ENCODE results near the gene NPAS3.

Gene NPAS3

DNA sequence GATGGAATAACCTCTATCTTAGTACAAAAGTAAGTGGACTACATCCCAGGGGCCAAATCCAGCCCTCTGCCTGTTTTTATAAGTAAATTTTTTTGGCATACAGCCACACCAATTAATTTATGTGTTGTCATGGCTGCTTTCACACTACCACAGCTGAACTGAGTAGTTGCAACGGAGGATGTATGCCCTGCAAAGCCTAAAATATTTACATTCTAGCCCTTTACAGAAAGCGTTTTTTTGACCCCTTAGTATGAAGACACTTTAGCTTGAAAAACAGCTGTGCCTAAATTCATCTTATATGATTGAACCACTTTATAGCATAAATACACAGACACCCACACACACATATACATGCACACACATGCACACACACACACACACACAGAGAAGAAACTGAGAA lies 510.6 kb downstream of the NPAS3 start:
- DNase-seq (ENCODE audit: low spot score) = no peak

GRCh38 chr14:33449703-33450395 lies 511.2 kb downstream of the NPAS3 start:
- DNase-seq (ENCODE audit: low spot score) = no peak

DNA sequence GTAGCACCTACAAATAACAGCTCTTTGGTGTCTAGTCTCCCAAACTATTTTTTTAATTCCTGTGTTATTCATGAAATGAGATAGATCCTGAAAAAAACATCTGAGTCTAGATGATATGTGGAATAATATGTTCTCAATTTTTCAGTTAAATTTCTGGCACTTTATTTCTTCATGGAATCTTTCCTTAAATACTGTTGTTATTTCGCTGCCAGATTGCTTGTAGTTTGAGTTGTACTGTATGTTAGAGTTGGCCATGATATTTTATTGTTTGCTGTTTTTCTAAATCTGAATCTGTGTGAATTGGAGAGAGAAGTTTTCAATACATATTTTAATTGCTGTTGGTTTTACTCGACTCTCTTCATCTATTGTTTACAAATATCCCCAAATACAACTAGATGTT lies 511.7 kb downstream of the NPAS3 start:
- no peak for DNase-seq (ENCODE audit: low spot score)

GRCh38 chr14:33451211-33451610 lies 512.5 kb downstream of the NPAS3 start:
- DNase-seq (ENCODE audit: low spot score) = no peak

GRCh38 chr14:33452995-33453394 lies 514.3 kb downstream of the NPAS3 start:
- no peak for DNase-seq (ENCODE audit: low spot score)

DNA sequence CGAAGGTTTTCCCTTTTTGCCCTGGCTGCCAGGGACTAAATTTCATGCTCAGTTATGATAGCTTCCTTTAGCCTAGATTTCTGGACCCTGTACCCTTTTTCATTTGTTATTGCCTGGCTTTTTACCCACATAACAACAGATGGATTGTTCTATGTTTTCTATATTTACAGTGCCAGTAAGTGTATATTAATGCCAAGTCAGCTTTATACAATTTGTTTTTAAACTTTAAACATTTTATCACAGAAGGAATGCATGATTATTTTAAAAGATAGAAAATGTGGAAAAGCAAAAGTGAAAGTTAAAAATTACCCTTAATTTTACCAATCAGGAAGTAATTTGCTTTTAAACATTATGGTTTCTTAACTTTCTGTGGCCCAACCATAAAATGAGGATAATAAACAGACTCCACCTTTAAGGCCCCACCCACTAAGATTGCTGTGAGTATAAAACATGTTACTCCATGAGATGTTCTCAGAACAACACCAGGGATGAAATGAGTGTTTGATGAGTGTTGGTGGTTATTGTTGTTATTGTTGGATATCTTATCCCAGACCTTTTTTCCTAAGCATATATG lies 515.4 kb downstream of the NPAS3 start:
- DNase-seq (ENCODE audit: low spot score) = no peak

DNA sequence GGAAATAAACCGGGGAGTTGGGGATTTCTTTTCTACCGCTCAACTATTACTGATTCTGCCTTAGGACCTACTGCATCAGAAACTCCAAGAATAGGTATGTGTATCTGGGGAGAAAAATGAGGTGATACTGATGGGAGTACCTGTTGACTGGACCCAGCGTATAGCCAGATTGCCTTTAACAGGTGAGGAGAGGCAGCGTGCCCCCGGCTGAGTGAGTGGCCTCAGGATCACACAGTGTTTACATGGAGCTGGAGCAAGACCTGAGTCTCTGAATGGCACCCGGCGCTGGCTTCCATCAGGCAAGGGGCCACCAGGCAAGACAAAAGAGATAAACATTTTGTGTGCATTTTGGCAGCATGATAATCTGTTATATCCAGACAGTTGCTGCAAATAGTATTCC lies 516.0 kb downstream of the NPAS3 start:
- no peak for DNase-seq (ENCODE audit: low spot score)

DNA sequence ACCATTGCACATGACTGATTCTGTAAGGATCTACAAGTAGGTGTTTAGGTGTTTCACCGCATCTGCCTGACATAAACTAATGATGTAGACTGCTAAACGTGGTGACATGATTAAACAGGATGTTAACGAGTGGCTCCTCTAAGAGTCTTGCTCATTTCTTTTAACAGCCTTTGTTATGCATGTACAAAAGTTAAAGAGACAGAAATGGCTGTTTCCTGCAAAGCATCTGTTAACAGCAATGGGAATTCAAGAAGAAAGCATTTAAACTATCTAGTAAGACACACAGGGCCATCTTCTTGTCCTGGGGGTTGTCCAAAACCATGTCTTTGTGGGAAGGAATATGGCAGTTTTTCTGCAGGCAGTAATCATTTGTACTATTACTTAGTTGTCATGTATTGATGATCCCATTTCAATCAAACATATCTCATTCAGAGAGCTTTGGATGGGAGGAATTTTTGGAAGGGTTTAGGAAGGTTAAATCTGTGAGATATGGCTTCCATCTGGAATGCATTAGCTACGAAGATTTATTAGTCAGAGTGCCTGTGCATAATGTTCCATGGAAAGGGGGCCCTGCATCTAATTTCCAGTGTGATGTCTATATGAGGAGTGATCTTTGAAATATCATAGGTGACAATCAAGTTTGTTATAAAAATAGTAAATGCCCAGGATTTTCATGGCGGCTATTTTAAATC lies 517.1 kb downstream of the NPAS3 start:
- no peak for DNase-seq (ENCODE audit: low spot score)

DNA sequence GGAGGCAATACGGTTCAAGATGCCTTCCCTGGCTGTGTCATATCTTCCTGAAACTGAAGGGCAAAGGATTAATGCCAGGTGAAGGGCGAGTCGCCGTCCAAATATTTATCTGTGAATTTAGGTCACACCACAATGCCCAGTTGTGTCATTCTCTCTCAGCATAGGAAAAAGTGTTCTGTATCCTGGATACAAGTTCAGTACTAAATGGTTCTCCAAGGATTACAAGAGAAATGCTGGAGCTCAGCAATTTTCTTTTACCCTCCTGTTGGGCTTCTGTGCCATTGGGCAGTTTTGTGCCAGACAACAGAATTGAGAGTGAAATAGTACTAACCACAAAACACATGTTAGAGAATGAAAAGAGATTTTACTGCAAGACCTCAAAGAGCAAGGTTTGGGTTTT lies 518.3 kb downstream of the NPAS3 start:
- DNase-seq (ENCODE audit: low spot score) = no peak

DNA sequence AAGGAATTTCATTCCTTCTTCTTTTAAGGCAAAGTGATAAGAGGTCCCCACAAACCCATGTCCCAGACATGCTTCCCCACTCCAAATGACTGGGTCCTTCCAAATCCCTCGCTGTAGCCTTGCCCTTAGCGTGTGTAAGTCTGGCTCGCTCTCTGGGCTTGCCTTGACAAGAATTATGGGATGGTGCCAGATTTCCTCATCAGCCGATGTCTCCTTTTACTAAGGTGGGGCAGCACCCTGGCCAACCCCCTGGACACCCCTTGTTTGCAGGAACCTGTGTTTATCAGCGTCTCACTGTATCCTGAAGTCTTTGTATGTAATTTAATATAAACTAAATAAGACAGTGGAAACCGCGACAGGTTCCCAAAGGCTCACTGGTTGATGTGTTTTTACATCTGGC lies 518.9 kb downstream of the NPAS3 start:
- no peak for DNase-seq (ENCODE audit: low spot score)

DNA sequence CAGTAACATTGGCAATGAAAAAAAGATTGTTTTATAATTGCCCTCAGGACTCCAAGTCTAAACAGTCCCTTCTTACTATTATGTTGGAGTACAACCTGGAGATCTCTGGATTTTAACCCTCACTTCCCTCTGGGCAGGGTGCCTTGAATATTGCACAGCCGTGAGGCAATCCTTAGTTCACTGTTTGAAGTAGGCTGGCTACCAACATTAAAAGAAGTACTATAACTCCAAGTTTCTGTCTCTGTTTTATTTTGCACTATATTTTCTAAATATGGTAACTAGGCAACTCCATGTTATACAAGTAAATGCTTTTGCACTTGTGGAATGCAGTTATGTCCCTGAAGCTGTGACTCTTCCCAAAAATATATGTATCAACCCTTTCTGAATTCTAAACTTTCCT lies 521.5 kb downstream of the NPAS3 start:
- no peak for DNase-seq (ENCODE audit: low spot score)

DNA sequence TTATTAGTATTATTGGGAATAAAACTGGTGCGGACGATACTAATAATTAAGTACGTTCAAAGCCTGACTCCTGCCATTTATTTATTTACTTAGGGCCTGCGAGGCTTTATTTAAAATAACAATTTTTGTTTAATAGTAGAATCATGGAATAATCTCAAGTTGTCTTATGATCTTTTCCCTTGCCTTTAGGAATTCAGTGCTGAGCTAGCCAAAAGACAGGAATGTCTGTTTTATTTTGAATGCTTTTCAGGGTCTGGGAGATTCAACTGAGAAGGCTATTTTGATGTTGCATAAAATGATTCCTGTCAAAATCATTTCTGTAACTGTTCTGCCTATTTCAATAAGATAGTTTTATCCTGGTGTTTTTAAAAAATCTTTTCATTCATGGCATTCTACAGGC lies 522.4 kb downstream of the NPAS3 start:
- DNase-seq (ENCODE audit: low spot score) = no peak

DNA sequence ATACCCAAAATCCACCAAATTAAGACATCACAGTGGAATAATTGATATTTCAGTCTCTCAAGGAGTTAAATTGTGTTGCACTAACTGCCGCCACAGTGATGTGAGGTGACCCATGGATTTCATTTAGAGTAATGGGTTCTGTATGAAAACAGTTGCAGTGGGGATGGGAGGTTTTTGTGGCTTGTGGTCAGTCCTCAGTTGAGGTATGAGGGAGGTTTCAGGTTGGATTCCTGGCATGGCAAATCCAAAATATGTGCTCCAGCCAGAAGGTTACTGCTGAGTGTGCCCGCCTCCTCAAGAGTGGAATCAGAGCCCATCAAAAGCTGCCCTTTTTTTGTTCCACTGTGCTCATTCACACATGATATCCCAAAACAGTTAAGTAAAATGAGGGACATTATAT lies 525.1 kb downstream of the NPAS3 start:
- no peak for DNase-seq (ENCODE audit: low spot score)

DNA sequence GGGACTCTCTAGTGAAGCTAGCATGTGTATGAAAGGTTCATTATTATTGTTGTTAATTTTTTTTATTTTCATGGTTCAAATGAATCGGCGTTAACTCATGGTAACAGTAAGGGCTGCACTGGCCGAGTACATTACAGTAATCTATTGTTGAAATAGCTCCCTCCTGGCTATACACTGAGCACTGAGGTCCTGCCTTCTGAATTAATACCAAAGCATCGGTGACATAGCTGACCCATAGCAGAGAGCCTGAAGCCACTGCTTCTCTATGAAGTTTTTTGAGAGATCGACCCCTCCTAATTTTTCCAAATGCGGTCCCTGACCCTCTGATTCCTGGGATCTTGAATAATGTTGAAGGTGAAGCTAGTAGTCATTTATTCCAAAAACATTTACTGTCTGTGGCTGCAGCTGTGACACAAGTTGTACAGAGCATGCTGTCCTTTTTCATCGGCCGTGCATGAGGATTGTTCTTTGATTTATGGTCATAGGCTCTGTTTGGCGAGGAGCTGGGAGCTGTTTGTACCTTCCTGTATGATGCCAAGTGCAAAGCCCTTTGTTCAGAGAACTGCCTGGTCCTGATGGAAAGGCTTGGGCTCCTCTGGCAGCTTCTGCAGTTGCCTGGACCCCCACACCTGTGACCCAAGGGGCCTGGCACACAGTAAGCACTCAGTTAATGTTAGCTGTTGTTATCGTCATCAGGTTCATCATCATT lies 525.7 kb downstream of the NPAS3 start:
- no peak for DNase-seq (ENCODE audit: low spot score)

- no peak for DNase-seq (ENCODE audit: low spot score)
These were observed 527.4 kb downstream of the NPAS3 start for GRCh38 chr14:33465846-33466700.

GRCh38 chr14:33467971-33468370 lies 529.3 kb downstream of the NPAS3 start:
- no peak for DNase-seq (ENCODE audit: low spot score)

GRCh38 chr14:33469898-33470297 lies 531.2 kb downstream of the NPAS3 start:
- DNase-seq (ENCODE audit: low spot score) = no peak

DNA sequence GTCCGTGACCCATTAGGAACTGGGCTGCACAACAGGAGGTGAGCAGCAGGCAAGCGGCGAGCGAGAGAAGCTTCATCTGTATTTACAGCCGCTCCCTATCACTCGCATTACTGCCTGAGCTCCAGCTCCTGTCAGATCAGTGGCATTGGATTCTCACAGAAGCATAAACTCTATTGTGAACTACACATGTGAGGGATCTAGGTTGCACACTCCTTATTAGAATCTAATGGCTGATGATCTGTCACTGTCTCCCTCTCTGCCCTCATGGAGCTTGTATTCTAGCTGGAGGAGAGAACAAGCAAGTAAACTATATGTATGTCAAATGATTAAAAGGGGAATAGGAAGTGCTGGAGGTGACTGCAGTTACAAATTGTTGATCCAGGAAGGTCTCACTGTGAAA lies 533.1 kb downstream of the NPAS3 start:
- DNase-seq (ENCODE audit: low spot score) = no peak

GRCh38 chr14:33475623-33476022 lies 536.9 kb downstream of the NPAS3 start:
- DNase-seq (ENCODE audit: low spot score) = peak; percentile 5

DNA sequence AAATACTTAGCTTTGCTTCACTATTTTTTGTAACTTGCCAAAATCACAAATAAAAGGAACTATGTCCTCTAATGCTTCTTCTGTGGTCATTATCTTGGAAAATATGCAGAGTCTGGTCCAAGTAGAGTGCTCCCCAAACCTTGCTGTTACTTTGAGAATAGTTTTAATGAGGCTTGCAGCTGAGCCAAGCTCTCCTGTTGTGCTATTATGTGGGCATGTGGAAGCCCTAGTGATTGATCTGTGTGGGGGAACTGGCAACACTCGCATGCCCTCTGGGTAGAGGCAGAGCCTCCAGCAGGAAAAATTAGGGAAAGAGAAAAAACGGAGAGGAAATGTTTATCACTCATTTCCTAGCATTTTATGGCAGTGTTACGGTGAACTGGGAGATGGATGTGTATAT lies 539.1 kb downstream of the NPAS3 start:
- DNase-seq (ENCODE audit: low spot score) = no peak

DNA sequence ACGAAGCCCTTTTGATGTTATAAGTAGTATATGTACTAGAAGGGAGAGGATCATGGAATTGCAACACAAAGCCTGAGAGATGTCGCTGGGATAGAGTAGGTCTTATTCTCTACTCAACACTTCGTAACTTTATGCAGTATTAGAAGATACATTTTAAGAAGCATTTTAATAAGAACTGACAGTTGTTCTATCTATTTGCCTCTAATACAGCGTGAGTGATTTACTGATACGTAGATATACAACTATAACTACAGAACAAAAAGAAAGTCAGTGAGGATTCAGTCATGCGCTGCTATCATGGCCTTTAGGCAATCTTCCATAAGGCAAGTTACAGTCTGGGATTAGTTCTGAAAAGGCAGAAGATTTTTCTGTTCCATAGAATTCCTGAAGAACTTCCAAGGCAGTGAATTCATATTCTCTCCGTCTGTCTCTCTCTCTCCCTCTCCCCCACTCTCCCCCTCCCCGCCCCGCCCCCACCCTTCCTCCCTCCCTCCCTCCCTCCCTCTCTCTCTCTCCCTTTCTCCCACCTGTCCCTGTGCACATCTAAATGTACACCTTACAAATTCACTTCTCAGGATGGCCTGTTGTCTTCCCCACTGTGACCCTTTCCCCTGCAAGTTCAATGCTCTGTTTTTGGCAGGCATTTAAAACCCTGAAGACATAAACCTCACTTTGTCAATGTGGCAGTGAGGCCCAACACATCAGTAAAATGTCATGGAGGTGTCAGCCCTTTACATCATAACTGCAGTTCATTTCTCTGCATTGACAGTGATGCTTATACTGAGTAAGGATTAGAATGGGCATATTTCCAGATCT lies 541.6 kb downstream of the NPAS3 start:
- DNase-seq (ENCODE audit: low spot score) = no peak
